HCT116 (cell line): ENCODE data around the gene VMO1. TPM values are rescaled to one million over a fixed set of nuclear protein-coding genes. Genes with fewer than 3 reads are reported as not detected.

Experiments
- ATAC-seq: fragments of 200-7000 bp; cut with Tn5 transposase; 2 replicates; pipeline ENCODE4 v1.9.1; 2020; ENCODE audit warnings: mild to moderate bottlenecking, moderate library complexity
- BruUV-seq: library from RNA; stranded (reverse); fragments of 400-500 nt; replicated peaks from 2 replicates; lab custom pipeline; 2021; lab: Mats Ljungman, UMichigan
- CTCF ChIA-PET: fragments of 300-600 bp; sonication (Branson Sonifier 250); formaldehyde crosslinking; loops from one replicate; lab custom pipeline; 2021; ENCODE audit warnings: antibody characterized with exemption; lab: Charles Lee
- POLR2A ChIA-PET: fragments of 300-600, 350-600 bp; sonication (Branson Sonifier 250); formaldehyde crosslinking; loops from one replicate; lab custom pipeline; 2021; ENCODE audit warnings: antibody characterized with exemption; lab: Charles Lee
- RAD21 ChIA-PET, 2 experiments: fragments of 300-600 bp; sonication (Branson Sonifier 250); formaldehyde crosslinking; loops; one replicate each; lab custom pipeline; 2023; ENCODE audit warnings: low total read pairs in 2 of 2; ENCODE audit not compliant: uncharacterized antibody in 2 of 2, unreplicated experiment in 2 of 2, low non-redundant PET in 1 of 2; lab: Charles Lee
- DNase-seq: peaks from one replicate; pipeline ENCODE4 v3.0.0-alpha.2; 2010; ENCODE audit warnings: low read depth, low spot score
- H2AFZ ChIP-seq: fragments of 200-600 bp; shearing (Covaris generic), sonication (generic); 2 replicates; pipeline ENCODE4 v1.6.1; 2017; ENCODE audit warnings: low read depth, mixed run types, mixed read lengths, antibody characterized with exemption, low read length; ENCODE audit not compliant: poor library complexity, severe bottlenecking
- H3K27ac ChIP-seq: 2 replicates; pipeline ENCODE4 v1.5.1; 2012; ENCODE audit warnings: low read depth, low read length
- H3K27me3 ChIP-seq: fragments of 200-600 bp; sonication (generic); 2 replicates; pipeline ENCODE4 v1.6.1; 2016; ENCODE audit warnings: mixed run types, low read length, mixed read lengths; ENCODE audit not compliant: insufficient read depth
- H3K36me3 ChIP-seq, 2 experiments: fragments of 200-500 bp in 1 of 2; fragments of 200-600 bp in 1 of 2; sonication (Bioruptor generic) in 1 of 2; sonication (generic) in 1 of 2; 2 replicates each; pipeline versions ENCODE4 v1.5.1 to v1.6.1; 2014 to 2016; ENCODE audit warnings: low read length in 2 of 2, inconsistent platforms in 1 of 2, mixed read lengths in 1 of 2, mixed run types in 1 of 2; ENCODE audit not compliant: insufficient read depth in 2 of 2, control insufficient read depth in 1 of 2
- H3K4me1 ChIP-seq, 2 experiments: fragments of 200-600 bp in 1 of 2; sonication (generic) in 1 of 2; 2 replicates each; pipeline versions ENCODE4 v1.5.1 to v1.6.1; 2012 to 2017; ENCODE audit warnings: low read length in 2 of 2, inconsistent platforms in 1 of 2, mild to moderate bottlenecking in 1 of 2, mixed read lengths in 1 of 2, mixed run types in 1 of 2, moderate library complexity in 1 of 2; ENCODE audit not compliant: insufficient read depth in 2 of 2, control insufficient read depth in 1 of 2
- H3K4me2 ChIP-seq: fragments of 200-600 bp; sonication (generic); 2 replicates; pipeline ENCODE4 v1.6.1; 2017; ENCODE audit warnings: mixed run types, low read length, mixed read lengths
- H3K4me3 ChIP-seq, 2 experiments: fragments of 200-600 bp in 1 of 2; sonication (generic) in 1 of 2; replicated peaks in 1 of 2; 2 replicates each; pipeline ENCODE4 v1.5.1; 2011 to 2016; ENCODE audit warnings: low read length in 2 of 2, control low read depth in 1 of 2, low read depth in 1 of 2, mild to moderate bottlenecking in 1 of 2, mixed read lengths in 1 of 2, mixed run types in 1 of 2
- H3K79me2 ChIP-seq: fragments of 200-600 bp; sonication (generic); 2 replicates; pipeline ENCODE4 v1.6.1; 2017; ENCODE audit warnings: mild to moderate bottlenecking, mixed run types, low read length, moderate library complexity, mixed read lengths; ENCODE audit not compliant: insufficient read depth
- H3K9ac ChIP-seq: fragments of 200-600 bp; sonication (generic); 2 replicates; pipeline ENCODE4 v1.6.1; 2016; ENCODE audit warnings: low read length, mixed read lengths
- H3K9me2 ChIP-seq: fragments of 200-600 bp; sonication (generic), shearing (Covaris generic); 2 replicates; pipeline ENCODE4 v1.6.1; 2017; ENCODE audit warnings: mixed run types, mild to moderate bottlenecking, moderate library complexity; ENCODE audit not compliant: insufficient read depth
- H3K9me3 ChIP-seq, 2 experiments: fragments of 200-500 bp in 1 of 2; fragments of 200-600 bp in 1 of 2; sonication (Bioruptor generic) in 1 of 2; sonication (generic) in 1 of 2; 2 replicates each; pipeline ENCODE4 v1.6.1; 2014 to 2017; ENCODE audit warnings: low read length in 2 of 2, mixed read lengths in 2 of 2, inconsistent platforms in 1 of 2, low read depth in 1 of 2, mild to moderate bottlenecking in 1 of 2, mixed run types in 1 of 2, moderate library complexity in 1 of 2; ENCODE audit not compliant: control insufficient read depth in 1 of 2, insufficient read depth in 1 of 2
- H4K20me1 ChIP-seq: fragments of 200-600 bp; sonication (generic), shearing (Covaris generic); 2 replicates; pipeline ENCODE4 v1.6.1; 2017; ENCODE audit warnings: mixed run types, mild to moderate bottlenecking, moderate library complexity; ENCODE audit not compliant: insufficient read depth
- CEBPB ChIP-seq: IDR thresholded peaks from 2 replicates; pipeline ENCODE4 v1.6.1; 2012; ENCODE audit warnings: low read depth
- EGR1 ChIP-seq: IDR thresholded peaks from 2 replicates; pipeline ENCODE4 v1.6.1; 2012; ENCODE audit warnings: low read depth
- EZH2phosphoT487 ChIP-seq: fragments of 200-600 bp; IDR thresholded peaks from 2 replicates; pipeline ENCODE4 v1.6.1; 2018; ENCODE audit warnings: antibody characterized with exemption, borderline replicate concordance
- FOSL1 ChIP-seq: IDR thresholded peaks from 2 replicates; pipeline ENCODE4 v1.6.1; 2012; ENCODE audit warnings: low read depth
- POLR2A ChIP-seq: IDR thresholded peaks from 2 replicates; pipeline ENCODE4 v1.7.0; 2011; ENCODE audit warnings: borderline replicate concordance; ENCODE audit not compliant: insufficient read depth, insufficient read length; ENCODE audit errors: extremely low read depth
- POLR2AphosphoS5 ChIP-seq: IDR thresholded peaks from 2 replicates; pipeline ENCODE4 v1.6.1; 2011; ENCODE audit warnings: mild to moderate bottlenecking, low read depth, low read length, moderate library complexity
- RAD21 ChIP-seq: IDR thresholded peaks from 2 replicates; pipeline ENCODE4 v1.6.1; 2012; ENCODE audit warnings: low read depth, mild to moderate bottlenecking
- SIN3A ChIP-seq: IDR thresholded peaks from 2 replicates; pipeline ENCODE4 v1.6.1; 2012; ENCODE audit warnings: low read depth
- SP1 ChIP-seq: IDR thresholded peaks from 2 replicates; pipeline ENCODE4 v1.6.1; 2012; ENCODE audit warnings: low read depth
- TCF7L2 ChIP-seq: IDR thresholded peaks from 2 replicates; pipeline ENCODE4 v1.7.0; 2011; ENCODE audit warnings: borderline replicate concordance, inconsistent platforms; ENCODE audit not compliant: insufficient read depth, insufficient read length; ENCODE audit errors: extremely low read depth
- ZFX ChIP-seq: fragments of 450-650 bp; IDR thresholded peaks from 2 replicates; pipeline ENCODE4 v1.6.1; 2017
- intact Hi-C: fragments of 100-400 bp; cut with micrococcal nuclease; formaldehyde crosslinking; loops from 2 replicates; pipeline ENCODE4 v1.10.0; 2022
- total RNA-seq: library from RNA; stranded (reverse); gene quantifications from one replicate; pipeline ENCODE4 v1.2.1, GENCODE V29; 2021; ENCODE audit not compliant: unreplicated experiment
- TF ChIP-seq, protein P1 (sequence below): IDR thresholded peaks from 2 replicates; pipeline ENCODE4 v1.6.1; 2012
- TF ChIP-seq, protein P2 (sequence below): IDR thresholded peaks from 2 replicates; pipeline ENCODE4 v1.6.1; 2012; ENCODE audit warnings: low read depth
- TF ChIP-seq, protein P3 (sequence below): IDR thresholded peaks from 2 replicates; pipeline ENCODE4 v1.6.1; 2011; ENCODE audit warnings: mild to moderate bottlenecking, low read length, moderate library complexity; ENCODE audit not compliant: insufficient replicate concordance; ENCODE audit errors: extremely low read depth

VMO1 gene
- total RNA-seq, 1 experiment from 2014 or later = 0.76 TPM

DNA sequence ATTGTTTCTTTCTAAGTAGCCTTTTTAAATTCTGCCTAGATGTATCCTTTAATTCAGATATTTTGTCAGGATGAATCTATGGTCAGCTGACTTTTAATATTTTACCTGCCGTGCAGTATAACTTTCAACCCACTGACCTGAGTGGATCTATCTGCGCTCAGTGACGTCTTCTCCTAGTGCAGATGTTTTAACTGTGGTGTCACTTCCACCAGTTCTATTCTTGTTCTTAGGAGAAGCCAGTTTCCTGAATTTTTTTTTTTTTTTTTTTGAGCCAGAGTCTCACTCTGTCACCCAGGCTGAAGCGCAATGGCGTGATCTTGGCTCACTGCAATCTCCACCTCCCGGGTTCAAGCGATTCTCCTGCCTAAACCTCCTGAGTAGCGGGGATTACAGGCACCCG, 19.4 kb downstream of the VMO1 start:
- no peak for TF ChIP-seq SIN3A
- TF ChIP-seq FOSL1 = no peak
- TF ChIP-seq SP1 = no peak
- TF ChIP-seq, protein P1, sequence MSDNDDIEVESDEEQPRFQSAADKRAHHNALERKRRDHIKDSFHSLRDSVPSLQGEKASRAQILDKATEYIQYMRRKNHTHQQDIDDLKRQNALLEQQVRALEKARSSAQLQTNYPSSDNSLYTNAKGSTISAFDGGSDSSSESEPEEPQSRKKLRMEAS = no peak
- no peak for TF ChIP-seq TCF7L2
- no peak for TF ChIP-seq CEBPB
- no peak for TF ChIP-seq POLR2A
- TF ChIP-seq POLR2AphosphoS5 = no peak
- no peaks in the 10 kb centered on the region for H4K20me1 ChIP-seq
- ChIA-PET POLR2A (no interaction called here), CTCF (no interaction called here), RAD21 (no interaction called here)
- no peak overlapping the region for H2AFZ ChIP-seq
- H3K36me3 ChIP-seq = no peaks in the 10 kb centered on the region
- ATAC-seq = no peak
- DNase-seq = no peak
- no peak overlapping the region for H3K4me3 ChIP-seq
- no TSS peak for BruUV-seq
- intact Hi-C loops = no loop called here
- H3K9me3 ChIP-seq = no peaks in the 10 kb centered on the region
- H3K9me2 ChIP-seq = no peaks in the 10 kb centered on the region
- H3K27ac ChIP-seq = no peak overlapping the region
- no peaks in the 10 kb centered on the region for H3K79me2 ChIP-seq
- H3K27me3 ChIP-seq = no peaks in the 10 kb centered on the region
- no peak overlapping the region for H3K4me2 ChIP-seq
- peaks cover 2 to 14% of the 10 kb centered on the region in 2 experiments; a peak in 3 of 4 replicates for H3K4me1 ChIP-seq
- no peak overlapping the region for H3K9ac ChIP-seq

GRCh38 chr17:4766201-4766600, 20.0 kb downstream of the VMO1 start:
- CTCF ChIA-PET = no interaction called here
- ATAC-seq (no peak), DNase-seq (no peak)
- RAD21 ChIA-PET = no interaction called here
- no peaks in the 10 kb centered on the region for H3K27me3 ChIP-seq
- no peaks in the 10 kb centered on the region for H3K9me2 ChIP-seq
- no peaks in the 10 kb centered on the region for H3K36me3 ChIP-seq
- no peak overlapping the region for H3K4me2 ChIP-seq
- intact Hi-C loops = no loop called here
- H3K9ac ChIP-seq = no peak overlapping the region
- H2AFZ ChIP-seq = no peak overlapping the region
- no peaks in the 10 kb centered on the region for H4K20me1 ChIP-seq
- H3K4me1 ChIP-seq = peaks cover 0 to 9% of the 10 kb centered on the region in 2 experiments; a peak in 2 of 4 replicates
- no peaks in the 10 kb centered on the region for H3K79me2 ChIP-seq
- no peak overlapping the region for H3K4me3 ChIP-seq
- no peaks in the 10 kb centered on the region for H3K9me3 ChIP-seq
- H3K27ac ChIP-seq = no peak overlapping the region
- BruUV-seq = no TSS peak
- POLR2A ChIA-PET = no interaction called here
- TF ChIP-seq, protein P2, sequence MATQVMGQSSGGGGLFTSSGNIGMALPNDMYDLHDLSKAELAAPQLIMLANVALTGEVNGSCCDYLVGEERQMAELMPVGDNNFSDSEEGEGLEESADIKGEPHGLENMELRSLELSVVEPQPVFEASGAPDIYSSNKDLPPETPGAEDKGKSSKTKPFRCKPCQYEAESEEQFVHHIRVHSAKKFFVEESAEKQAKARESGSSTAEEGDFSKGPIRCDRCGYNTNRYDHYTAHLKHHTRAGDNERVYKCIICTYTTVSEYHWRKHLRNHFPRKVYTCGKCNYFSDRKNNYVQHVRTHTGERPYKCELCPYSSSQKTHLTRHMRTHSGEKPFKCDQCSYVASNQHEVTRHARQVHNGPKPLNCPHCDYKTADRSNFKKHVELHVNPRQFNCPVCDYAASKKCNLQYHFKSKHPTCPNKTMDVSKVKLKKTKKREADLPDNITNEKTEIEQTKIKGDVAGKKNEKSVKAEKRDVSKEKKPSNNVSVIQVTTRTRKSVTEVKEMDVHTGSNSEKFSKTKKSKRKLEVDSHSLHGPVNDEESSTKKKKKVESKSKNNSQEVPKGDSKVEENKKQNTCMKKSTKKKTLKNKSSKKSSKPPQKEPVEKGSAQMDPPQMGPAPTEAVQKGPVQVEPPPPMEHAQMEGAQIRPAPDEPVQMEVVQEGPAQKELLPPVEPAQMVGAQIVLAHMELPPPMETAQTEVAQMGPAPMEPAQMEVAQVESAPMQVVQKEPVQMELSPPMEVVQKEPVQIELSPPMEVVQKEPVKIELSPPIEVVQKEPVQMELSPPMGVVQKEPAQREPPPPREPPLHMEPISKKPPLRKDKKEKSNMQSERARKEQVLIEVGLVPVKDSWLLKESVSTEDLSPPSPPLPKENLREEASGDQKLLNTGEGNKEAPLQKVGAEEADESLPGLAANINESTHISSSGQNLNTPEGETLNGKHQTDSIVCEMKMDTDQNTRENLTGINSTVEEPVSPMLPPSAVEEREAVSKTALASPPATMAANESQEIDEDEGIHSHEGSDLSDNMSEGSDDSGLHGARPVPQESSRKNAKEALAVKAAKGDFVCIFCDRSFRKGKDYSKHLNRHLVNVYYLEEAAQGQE = no peak
- TF ChIP-seq RAD21 = no peak
- TF ChIP-seq, protein P3, sequence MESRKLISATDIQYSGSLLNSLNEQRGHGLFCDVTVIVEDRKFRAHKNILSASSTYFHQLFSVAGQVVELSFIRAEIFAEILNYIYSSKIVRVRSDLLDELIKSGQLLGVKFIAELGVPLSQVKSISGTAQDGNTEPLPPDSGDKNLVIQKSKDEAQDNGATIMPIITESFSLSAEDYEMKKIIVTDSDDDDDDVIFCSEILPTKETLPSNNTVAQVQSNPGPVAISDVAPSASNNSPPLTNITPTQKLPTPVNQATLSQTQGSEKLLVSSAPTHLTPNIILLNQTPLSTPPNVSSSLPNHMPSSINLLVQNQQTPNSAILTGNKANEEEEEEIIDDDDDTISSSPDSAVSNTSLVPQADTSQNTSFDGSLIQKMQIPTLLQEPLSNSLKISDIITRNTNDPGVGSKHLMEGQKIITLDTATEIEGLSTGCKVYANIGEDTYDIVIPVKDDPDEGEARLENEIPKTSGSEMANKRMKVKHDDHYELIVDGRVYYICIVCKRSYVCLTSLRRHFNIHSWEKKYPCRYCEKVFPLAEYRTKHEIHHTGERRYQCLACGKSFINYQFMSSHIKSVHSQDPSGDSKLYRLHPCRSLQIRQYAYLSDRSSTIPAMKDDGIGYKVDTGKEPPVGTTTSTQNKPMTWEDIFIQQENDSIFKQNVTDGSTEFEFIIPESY = no peak
- TF ChIP-seq CEBPB = no peak
- TF ChIP-seq ZFX = no peak
- TF ChIP-seq EGR1 = no peak
- no peak for TF ChIP-seq EZH2phosphoT487
